MM.1S (cell line): Measurements from ENCODE around the gene RABGAP1L.

Source experiments
- CTCF ChIP-seq: fragments of 300-600 bp; sonication (generic); IDR thresholded peaks from 2 replicates; pipeline ENCODE4 v1.5.1; 2016; ENCODE audit warnings: antibody characterized with exemption, low read length, mixed read lengths
- EZH2 ChIP-seq: fragments of 300-600 bp; sonication (generic); optimal IDR thresholded peaks from 2 replicates; pipeline ENCODE3; 2017; ENCODE audit warnings: low read depth, mild to moderate bottlenecking, antibody characterized with exemption, low read length, mixed read lengths
- EZH2phosphoT487 ChIP-seq: fragments of 300-600 bp; sonication (generic); IDR thresholded peaks from 2 replicates; pipeline ENCODE4 v1.6.1; 2018; ENCODE audit warnings: antibody characterized with exemption, low read length

- TF ChIP-seq CTCF (no peak), EZH2phosphoT487 (no peak), EZH2 (no peak)
These were observed 855.9 kb downstream of the RABGAP1L start for GRCh38 chr1:175015243-175015642.
